GM18868 (cell line): ENCODE measurements around the gene ARHGEF10L.
"Not testable (repeated sequence)": the region's sequence is repeated elsewhere in the genome, so short reads cannot be mapped to it uniquely, and the experiment has no call there.

ENCODE experiments used
- ATAC-seq: cut with Tn5 transposase; IDR thresholded peaks from one replicate; pipeline ENCODE4 v1.9.1; 2021; ENCODE audit warnings: mild to moderate bottlenecking, moderate library complexity; ENCODE audit not compliant: unreplicated experiment

ARHGEF10L gene, protein sequence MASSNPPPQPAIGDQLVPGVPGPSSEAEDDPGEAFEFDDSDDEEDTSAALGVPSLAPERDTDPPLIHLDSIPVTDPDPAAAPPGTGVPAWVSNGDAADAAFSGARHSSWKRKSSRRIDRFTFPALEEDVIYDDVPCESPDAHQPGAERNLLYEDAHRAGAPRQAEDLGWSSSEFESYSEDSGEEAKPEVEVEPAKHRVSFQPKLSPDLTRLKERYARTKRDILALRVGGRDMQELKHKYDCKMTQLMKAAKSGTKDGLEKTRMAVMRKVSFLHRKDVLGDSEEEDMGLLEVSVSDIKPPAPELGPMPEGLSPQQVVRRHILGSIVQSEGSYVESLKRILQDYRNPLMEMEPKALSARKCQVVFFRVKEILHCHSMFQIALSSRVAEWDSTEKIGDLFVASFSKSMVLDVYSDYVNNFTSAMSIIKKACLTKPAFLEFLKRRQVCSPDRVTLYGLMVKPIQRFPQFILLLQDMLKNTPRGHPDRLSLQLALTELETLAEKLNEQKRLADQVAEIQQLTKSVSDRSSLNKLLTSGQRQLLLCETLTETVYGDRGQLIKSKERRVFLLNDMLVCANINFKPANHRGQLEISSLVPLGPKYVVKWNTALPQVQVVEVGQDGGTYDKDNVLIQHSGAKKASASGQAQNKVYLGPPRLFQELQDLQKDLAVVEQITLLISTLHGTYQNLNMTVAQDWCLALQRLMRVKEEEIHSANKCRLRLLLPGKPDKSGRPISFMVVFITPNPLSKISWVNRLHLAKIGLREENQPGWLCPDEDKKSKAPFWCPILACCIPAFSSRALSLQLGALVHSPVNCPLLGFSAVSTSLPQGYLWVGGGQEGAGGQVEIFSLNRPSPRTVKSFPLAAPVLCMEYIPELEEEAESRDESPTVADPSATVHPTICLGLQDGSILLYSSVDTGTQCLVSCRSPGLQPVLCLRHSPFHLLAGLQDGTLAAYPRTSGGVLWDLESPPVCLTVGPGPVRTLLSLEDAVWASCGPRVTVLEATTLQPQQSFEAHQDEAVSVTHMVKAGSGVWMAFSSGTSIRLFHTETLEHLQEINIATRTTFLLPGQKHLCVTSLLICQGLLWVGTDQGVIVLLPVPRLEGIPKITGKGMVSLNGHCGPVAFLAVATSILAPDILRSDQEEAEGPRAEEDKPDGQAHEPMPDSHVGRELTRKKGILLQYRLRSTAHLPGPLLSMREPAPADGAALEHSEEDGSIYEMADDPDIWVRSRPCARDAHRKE (N-terminal part only)

DNA sequence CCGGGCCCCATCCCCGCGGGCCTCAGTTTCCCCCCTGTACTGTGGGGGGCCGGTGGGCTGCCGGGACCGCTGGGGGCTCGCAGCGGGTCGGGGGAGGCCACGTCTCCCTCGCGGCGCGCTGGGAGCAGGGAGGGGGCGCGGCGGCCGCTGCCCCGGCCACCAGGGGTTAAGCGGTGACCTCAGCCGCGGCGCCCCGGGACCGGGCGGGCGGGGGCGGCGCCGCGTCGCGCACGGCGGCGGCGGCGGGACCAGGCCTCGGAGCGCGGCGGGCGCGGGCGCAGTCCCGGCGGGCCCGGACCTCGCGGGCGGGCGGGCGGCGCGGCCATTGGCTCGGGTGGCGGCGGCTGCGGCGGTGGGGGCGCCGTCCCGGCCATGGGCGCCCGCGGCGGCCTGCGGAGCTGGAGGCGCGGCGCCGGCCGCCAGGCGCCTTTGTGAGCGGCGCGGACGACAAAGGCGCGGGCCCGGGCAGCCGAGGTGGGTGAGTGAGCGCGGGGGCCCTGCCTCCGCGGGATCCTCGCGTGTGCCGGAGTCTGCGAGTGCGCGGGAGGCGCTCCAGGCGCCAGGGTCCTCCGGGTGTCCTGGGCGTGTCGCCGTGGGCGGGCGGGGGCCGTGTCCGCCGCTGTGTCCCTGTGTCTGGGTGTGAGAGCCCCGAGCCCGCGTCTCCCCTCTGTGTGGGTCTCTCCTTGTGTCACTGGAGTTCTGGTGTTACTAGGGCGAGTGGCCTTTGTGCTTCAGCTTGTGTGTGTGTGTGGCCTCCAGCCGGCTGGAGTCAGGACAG lies at the start of gene ARHGEF10L:
Gene ARHGEF10L (plus strand): TSS at position 222 of the 778 bp plus-strand sequence. CDS start 40,898 bp downstream, outside the sequence.
- ATAC-seq: no peak

DNA sequence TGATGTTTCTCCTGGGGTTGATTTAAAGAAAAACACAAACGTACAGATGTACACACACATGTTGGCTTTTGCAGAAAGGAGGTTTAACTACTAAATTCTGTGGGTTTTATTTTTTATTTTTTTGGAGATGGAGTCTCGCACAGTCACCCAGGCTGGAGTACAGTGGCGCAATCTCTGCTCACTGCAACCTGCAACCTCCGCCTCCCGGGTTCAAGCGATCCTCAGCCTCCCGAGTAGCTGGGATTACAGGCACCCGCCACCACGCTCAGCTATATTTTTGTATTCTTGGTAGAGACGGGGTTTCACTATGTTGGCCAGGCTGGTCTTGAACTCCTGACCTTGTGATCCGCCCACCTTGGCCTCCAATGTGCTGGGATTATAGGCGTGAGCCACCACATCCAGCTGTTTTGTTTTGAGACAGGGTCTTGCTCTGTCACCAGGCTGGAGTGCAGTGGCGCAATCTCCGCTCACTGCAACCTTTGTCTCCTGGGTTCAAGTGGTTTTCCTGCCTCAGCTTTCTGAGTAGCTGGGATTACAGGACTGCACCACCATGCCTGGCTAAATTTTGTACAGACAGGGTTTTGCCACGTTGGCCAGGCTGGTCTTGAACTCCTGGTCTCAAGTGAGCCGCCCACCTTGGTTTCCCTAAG lies 49.6 kb upstream of the ARHGEF10L start:
- ATAC-seq: not testable (repeated sequence)

DNA sequence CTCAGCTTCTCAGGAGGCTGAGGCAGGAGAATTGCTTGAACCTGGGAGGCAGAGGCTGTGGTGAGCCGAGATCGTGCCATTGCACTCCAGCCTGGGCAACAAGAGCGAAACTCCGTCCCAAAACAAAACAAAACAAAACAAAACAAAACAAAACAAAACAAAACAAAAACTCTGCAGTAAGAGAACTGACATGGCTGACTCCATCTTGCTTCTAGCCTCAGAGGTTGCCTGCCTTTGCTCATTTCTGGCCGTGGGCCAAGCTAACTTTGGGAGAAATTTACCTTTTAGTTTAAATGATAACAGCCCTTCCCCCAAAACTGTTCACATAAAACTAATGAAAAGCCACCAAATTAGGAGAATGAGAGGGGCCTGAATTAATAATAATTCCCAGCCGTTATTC lies 48.8 kb upstream of the ARHGEF10L start:
- not testable (repeated sequence) for ATAC-seq

DNA sequence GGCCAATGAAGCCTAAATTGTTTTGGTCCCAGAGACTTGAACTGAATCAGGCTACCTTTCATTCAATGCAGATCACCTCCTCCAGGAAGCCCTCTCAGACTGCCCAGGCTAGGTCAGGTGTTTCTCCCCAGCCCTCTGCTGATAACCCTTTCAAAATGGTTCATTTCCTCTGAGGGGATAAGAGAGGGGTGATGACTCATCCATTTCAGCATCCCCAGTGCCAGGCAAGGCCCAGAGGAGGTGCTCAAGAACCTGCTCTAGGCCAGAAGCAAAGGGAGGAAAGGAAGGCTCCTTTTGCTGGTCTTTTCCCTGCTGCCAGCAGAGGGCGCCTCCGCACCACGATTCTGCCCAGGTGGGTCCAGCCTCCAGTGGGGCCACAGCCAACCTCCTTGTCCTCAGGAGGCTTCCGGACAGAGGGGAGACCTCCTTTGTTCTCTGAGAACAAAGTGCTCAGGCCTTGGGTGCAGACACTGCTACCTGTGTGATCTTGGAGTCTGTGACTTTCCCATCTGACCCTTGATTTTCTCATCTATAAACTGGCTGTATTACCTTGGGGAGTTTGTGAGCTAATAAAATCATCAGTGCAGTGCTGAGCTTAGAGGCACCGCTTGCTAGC lies 45.3 kb upstream of the ARHGEF10L start:
- no peak for ATAC-seq

DNA sequence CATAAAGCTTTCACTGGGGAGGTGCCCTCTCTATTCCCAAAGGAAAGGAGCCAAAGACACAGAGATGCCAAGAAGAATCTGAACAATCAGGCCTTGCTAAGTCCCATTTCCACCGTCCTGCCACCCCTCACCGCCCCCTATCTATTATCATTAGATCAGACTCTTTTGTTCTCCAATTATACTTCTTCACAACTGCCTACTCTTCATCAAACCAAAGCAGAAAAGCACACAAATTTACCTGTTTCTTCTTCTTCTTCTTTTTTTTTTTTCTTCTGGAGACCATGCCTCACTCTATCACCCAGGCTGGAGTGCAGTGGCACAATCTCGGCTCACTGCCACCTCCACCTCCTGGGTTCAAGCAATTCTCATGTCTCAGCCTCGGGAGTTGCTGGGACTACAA lies 43.1 kb upstream of the ARHGEF10L start:
- no peak for ATAC-seq

DNA sequence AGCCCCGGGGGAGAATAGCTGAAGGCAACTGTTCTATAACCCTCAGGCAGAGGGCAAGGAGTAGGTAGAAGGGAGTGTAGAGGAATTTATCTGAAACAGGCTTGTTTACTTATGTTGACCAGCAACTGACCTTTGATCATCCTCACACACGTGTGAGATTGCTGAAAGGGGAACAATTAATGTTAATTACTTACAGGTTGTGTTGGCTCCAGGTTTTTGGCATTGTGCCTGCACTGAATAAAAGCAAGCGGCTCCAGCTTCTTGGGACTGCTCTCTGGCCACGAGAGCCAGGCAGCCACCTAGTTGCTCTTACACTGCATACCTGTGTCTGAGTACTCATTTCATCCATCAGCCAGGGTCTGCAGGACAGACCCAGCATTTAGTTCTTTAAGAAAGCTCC lies 41.3 kb upstream of the ARHGEF10L start:
- ATAC-seq: no peak

DNA sequence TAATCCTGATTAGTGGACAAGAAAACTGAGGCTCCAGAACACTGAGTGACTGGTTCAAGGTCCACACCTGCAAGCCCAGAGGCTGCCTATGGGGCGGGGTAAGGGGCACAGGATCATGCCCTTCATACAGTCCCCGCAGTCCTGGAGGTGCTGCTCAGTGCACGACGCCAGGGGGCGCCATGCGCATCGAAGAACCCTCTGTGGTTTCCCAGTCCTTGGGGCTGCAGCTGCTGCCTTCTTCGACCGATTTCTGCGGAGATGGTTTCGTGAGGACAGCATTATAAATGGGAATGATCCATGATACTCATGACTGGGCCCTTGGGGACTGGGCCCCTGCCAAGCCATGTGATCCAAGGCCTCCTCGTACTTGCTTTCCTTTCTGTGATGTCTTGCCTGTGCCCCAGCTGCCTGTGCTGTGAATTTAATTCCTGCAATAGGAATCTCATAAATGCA lies 37.1 kb upstream of the ARHGEF10L start:
- no peak for ATAC-seq

DNA sequence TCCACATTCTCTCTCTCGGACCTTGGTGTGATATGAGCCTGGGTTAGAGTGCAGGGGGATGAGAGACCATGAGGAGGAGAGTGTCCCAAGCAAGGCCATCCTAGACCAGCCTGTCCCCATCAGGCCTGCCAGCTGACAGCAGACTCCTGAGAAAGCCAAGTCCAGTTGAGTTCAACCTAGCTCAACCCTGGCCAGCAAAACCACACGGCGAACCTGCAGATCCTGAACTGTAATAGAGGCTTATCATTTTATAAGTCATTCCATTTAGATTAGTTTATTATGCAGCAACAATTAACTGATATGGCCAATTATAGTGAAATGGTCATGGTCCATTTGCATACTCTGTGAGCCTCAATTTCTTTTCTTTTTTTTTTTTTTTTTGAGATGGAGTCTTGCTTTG lies 36.4 kb upstream of the ARHGEF10L start:
- ATAC-seq: no peak

DNA sequence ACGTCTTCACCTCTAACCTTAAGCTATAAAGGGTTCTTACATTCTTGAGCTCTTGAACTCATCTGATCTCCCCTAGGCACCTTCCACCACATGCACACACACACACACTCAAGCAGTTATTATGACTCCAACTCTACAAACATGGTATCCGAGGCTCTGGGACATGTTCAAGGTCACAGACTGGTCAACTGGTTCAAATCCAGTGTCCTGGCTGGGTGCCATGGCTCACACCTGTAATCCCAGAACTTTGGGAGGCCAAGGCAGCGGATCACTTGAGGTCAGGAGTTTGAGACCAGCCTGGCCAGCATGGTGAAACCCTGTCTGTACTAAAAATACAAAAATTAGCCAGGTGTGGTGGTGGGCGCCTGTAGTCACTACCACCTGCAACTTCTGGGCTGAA lies 32.3 kb upstream of the ARHGEF10L start:
- not testable (repeated sequence) for ATAC-seq

DNA sequence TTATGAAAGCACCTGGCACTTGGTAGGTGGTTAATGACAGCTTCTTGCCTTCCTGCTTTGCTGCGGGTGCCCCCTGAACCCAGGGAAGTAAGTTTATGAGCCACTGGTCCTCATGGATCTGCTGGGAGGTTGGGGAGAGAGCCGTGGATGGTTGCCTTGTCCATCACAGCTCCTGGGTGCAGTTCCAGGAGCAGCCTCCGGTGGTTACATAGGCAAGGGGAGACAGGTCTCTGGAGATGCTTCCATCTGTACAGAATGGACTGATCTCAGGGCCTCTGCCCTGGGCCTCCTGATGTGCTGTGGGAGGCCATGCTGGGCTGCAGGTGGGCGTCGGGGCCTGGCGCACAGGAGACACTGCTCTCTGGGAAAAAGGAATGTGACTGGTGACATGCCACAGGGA lies 31.6 kb upstream of the ARHGEF10L start:
- ATAC-seq: no peak

DNA sequence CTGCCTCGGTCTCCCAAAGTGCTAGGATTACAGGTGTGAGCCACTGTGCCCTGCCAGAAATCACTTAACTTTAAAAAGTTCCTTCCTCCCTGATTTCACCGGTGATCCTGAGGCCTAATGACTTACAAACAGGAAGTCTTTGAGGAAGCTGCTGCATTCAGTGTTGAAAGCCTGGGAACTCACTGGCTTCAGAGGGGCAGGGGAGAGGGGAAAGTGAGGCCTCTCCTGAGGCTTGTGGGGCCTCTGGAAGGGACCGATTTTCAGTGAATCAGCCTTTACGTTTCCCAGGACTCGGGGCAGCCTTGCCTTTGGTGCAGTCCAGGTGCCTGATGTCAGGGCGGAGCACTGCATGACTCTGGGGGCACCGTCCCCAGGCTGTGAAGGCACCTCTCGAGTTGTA lies 30.1 kb upstream of the ARHGEF10L start:
- no peak for ATAC-seq

DNA sequence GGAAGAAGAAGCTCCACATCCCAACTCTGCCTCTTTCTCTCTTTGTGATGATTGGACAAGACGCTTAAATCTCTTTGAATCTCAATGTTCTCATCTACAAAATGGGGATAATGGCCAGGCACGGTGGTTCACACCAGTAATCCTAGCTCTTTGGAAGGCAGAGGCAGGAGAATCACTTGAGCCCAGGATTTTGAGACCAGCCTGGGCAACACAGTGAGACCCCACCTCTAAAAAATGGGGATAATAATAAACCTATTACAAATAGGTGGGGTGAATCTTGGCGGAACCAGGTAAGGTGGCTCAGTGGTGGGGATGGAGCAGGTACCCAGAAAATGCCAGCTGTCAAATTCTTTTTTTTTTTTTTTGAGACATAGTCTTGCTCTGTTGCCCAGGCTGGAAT lies 29.4 kb upstream of the ARHGEF10L start:
- no peak for ATAC-seq

DNA sequence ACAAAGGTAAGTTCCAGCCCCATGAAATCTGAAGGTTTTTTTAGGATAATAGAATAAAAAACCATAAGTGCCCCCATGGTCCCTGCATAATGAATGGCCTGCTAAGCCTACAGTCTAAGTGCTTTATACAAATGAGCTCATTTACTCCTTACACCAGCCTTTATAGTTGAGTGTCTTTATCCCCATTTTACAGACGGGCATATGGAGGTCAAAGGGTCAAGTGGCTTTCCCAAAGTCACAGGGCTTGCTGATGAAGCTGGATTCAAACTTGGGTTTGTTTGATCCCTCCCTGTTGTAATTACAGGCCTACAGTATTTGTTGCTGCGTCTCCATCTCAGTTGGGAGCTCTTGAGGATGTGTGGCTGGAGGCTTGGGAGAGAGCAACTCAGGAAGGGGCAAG lies 28.3 kb upstream of the ARHGEF10L start:
- ATAC-seq: no peak

DNA sequence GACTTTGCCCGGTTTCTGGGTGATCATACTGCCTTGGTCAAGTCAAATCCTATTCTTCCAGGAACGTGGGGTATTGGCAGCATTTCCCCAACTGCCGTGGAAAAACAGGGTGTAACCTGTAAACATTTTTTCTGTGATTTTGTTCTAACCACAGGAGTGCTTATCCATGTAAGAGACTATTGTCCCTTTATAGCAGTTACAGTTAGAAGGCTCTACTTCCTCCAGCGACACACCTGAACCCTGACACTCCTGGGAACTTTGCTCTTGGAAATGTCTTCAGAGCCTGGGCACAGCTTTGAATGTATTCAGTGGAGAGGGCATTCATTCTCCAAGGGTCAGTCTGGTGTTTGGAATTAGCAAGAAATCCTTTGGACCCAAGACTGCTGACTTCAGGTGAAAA lies 26.4 kb upstream of the ARHGEF10L start:
- no peak for ATAC-seq

DNA sequence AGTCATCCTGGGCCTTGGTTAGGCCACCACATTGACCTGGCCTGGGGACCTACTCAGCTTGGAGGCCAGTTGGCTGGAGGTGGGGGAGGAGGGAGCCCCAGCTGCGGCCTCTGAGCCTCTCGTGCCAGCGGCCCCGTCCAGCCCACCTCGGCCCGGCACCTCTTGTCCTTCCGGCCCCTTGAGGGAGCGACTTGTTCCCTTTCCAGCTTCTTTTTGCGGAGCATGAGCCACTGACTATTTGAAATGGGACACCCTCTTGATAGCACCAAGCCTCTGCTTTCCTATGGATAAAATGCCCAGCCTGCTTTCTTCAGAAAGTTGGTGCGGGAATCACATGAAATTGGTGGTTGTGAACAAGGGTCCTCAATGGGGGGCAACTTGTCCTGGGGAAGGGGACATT lies 24.7 kb upstream of the ARHGEF10L start:
- no peak for ATAC-seq

DNA sequence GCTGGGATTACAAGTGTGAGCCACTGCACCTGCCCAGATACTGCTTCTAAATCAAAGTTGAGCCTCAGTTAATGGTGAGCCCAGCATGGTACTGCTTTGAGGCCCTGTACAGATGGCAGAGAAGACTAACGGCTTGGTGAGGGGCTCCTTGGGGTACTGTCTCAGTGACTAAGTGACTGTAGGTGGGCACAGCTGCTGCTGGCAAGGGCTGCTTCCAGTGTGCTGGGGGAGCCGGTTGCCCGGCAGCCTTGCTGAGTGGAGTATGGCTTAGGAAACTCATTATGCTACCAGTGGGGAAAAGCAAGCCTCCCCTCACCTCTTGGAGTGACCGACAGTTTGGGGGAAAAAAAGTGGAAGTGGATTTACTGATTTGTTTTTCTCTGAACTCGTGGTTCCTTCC lies 23.6 kb upstream of the ARHGEF10L start:
- ATAC-seq: no peak

DNA sequence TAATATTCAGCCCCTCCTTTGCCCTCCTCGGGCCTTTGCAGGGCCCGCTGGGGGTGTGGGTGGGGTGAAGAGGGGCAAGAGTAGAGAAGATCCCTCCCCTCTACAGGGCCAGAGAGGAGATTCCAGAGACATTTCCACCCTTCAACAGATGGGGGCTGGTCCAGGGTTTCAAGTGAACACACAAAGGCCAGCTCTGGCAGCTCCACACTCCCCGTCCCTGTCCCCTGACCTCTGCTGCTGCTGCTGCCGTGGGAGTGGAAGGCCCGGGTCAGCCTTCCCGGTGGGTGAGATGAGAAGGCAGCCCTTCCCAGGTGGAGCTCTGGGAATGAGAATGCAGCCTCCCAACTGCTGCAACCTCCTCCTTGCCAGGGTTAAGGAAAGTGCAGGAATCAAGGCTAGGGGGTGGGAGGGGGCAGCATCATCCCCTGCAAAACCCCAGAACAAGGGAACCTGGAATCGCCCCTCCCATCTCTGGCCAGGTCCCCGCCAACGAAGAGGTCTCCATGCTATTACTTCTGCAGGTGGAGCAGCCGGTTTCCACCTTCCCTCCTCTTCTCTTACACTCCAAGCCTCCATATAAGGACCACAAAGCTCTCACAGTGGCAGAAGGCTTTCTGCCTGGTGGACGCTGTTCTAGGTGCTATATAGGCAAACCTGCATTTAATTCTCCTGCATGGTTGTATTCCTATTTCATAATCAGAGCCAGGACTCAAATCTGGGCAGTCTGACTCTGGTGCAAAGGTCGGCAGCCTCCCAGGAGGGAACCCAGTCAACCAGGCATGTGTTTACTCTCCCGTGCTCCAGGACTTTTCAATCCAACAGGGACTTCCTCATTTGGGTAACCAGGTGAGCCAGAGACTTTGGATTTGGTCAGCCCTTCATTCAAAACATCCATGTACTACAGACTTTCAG lies 22.9 kb upstream of the ARHGEF10L start:
- ATAC-seq: no peak

DNA sequence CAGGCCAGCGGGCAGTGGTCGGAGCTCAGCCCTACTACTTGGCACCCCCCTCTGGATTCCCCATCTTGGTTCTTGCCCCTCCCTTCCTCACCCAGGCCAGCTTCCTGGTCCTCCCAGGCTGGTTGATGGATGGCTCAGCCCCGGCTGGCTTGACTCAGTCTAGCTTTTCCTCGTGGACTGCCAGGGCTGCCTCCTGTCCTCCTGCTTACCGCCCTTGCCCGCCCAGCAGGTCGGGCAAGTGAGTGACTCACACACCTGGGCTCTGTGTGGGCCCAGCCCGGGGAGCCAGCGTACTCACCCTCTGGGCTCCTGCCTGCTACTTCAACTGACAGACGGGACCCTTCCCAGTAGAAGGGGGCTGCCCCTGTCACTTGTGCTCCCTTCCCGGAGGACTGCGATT lies 19.5 kb upstream of the ARHGEF10L start:
- no peak for ATAC-seq
